HL-60 (cell line): ENCODE data around the gene ANKH.

Source experiments
- CTCF ChIP-seq: IDR thresholded peaks from one replicate; pipeline ENCODE4 v1.5.1; 2011; ENCODE audit warnings: low read length, control low read depth, inconsistent platforms; ENCODE audit not compliant: insufficient read depth
- POLR2AphosphoS5 ChIP-seq: IDR thresholded peaks from 2 replicates; pipeline ENCODE4 v1.6.1; 2012; ENCODE audit warnings: low read depth

GRCh38 chr5:14872070-14872989 lies 752 bp upstream of the ANKH start:
- TF ChIP-seq CTCF (no peak), POLR2AphosphoS5 (no peak)
